Naive thymus-derived CD4-positive, alpha-beta T cell (primary cell): ENCODE data around the gene MFAP1. TPM values are rescaled to one million over a fixed set of nuclear protein-coding genes. Genes with fewer than 3 reads are reported as not detected.
"Not testable (repeated sequence)": the region's sequence is repeated elsewhere in the genome, so short reads cannot be mapped to it uniquely, and the experiment has no call there.

Experiments used
- ATAC-seq: fragments of 150-1000 bp; cut with Tn5 transposase; 2 replicates; pipeline ENCODE4 v1.10.0; 2021; ENCODE audit warnings: mild to moderate bottlenecking, moderate library complexity
- CTCF ChIA-PET: fragments of 350-600 bp; sonication (Branson Sonifier 250); formaldehyde crosslinking; loops from one replicate; lab custom pipeline; 2021; ENCODE audit warnings: antibody characterized with exemption; lab: Charles Lee
- POLR2A ChIA-PET: fragments of 350-600 bp; sonication (Branson Sonifier 250); formaldehyde crosslinking; loops from one replicate; lab custom pipeline; 2021; ENCODE audit warnings: antibody characterized with exemption, inconsistent platforms; lab: Charles Lee
- DNase-seq, 9 donors: peaks; one replicate each; pipeline versions ENCODE4 v3.0.0 to v3.0.0-alpha.2; 2020 to 2022; ENCODE audit warnings: mixed read lengths in 1 of 9
- H3K27ac ChIP-seq: one replicate; pipeline ENCODE4 v1.7.0; 2013; ENCODE audit warnings: mild to moderate bottlenecking, low read depth, low read length, moderate library complexity
- H3K27me3 ChIP-seq, 2 donors: one replicate each; pipeline ENCODE4 v1.7.0; 2013; ENCODE audit warnings: low read length in 2 of 2, mild to moderate bottlenecking in 2 of 2, moderate library complexity in 2 of 2; ENCODE audit not compliant: control insufficient read depth in 2 of 2, insufficient read depth in 2 of 2
- H3K36me3 ChIP-seq, 3 experiments: 1 replicate in 2 of 3; 2 replicates in 1 of 3; pipeline ENCODE4 v1.7.0; 2013; ENCODE audit warnings: low read length in 3 of 3, mild to moderate bottlenecking in 3 of 3, moderate library complexity in 1 of 3; ENCODE audit not compliant: insufficient read depth in 3 of 3, control insufficient read depth in 2 of 3
- H3K4me1 ChIP-seq, 2 donors: one replicate each; pipeline ENCODE4 v1.7.0; 2013; ENCODE audit warnings: low read length in 2 of 2, mild to moderate bottlenecking in 2 of 2, moderate library complexity in 1 of 2; ENCODE audit not compliant: control insufficient read depth in 2 of 2, insufficient read depth in 2 of 2
- H3K4me3 ChIP-seq: 2 replicates; pipeline ENCODE4 v1.7.0; 2013; ENCODE audit warnings: mild to moderate bottlenecking, low read length
- H3K9me3 ChIP-seq, 3 experiments: 1 replicate in 2 of 3; 2 replicates in 1 of 3; pipeline ENCODE4 v1.7.0; 2013; ENCODE audit warnings: low read length in 3 of 3; ENCODE audit not compliant: control insufficient read depth in 2 of 3
- H3K27ac Mint-ChIP-seq, 9 donors: one replicate each; pipeline ENCODE4 v1.8.0; 2020 to 2022; ENCODE audit warnings: mixed read lengths in 9 of 9, mild to moderate bottlenecking in 8 of 9, moderate library complexity in 5 of 9, inconsistent platforms in 2 of 9
- H3K27me3 Mint-ChIP-seq, 5 donors: one replicate each; pipeline ENCODE4 v1.8.0; 2021 to 2022; ENCODE audit warnings: mixed read lengths in 5 of 5, mild to moderate bottlenecking in 1 of 5
- H3K36me3 Mint-ChIP-seq, 5 donors: one replicate each; pipeline ENCODE4 v1.8.0; 2020 to 2022; ENCODE audit warnings: mixed read lengths in 5 of 5, mild to moderate bottlenecking in 3 of 5, inconsistent platforms in 1 of 5
- H3K4me1 Mint-ChIP-seq, 7 donors: one replicate each; pipeline ENCODE4 v1.8.0; 2020 to 2022; ENCODE audit warnings: mixed read lengths in 7 of 7, mild to moderate bottlenecking in 3 of 7, inconsistent platforms in 1 of 7
- H3K4me3 Mint-ChIP-seq, 10 donors: one replicate each; pipeline ENCODE4 v1.8.0; 2020 to 2022; ENCODE audit warnings: mild to moderate bottlenecking in 10 of 10, mixed read lengths in 10 of 10, moderate library complexity in 6 of 10, inconsistent platforms in 2 of 10
- H3K9me3 Mint-ChIP-seq, 11 donors: one replicate each; pipeline ENCODE4 v1.8.0; 2020 to 2022; ENCODE audit warnings: mixed read lengths in 11 of 11, mild to moderate bottlenecking in 4 of 11, inconsistent platforms in 1 of 11, moderate library complexity in 1 of 11
- intact Hi-C, 2 donors: fragments of 100-400 bp; cut with micrococcal nuclease; formaldehyde crosslinking; loops; one replicate each; pipeline ENCODE4 v1.15.1; 2023
- polyA plus RNA-seq, 2 donors: library from polyadenylated mRNA; unstranded; fragments of 300-500 nt; fragmentation: Illumina TruSeq; gene quantifications; one replicate each; pipeline ENCODE4 v1.2.3, GENCODE V29; 2021
- total RNA-seq, 6 experiments: library from RNA in 5 of 6; stranded (reverse) in 5 of 6; gene quantifications; 1 replicate in 5 of 6; 2 replicates in 1 of 6; pipeline ENCODE4 v1.2.3 and lab custom pipeline; 2021 to 2026

MFAP1 gene
- total and polyA plus RNA-seq, 7 experiments from 2014 or later: 8.1 to 37.3 (median 21.8) TPM

GRCh38 chr15:43802676-43803075, 21.8 kb downstream of the MFAP1 start:
- DNase-seq, H3K9me3 ChIP-seq, CTCF ChIA-PET, H3K27me3 Mint-ChIP-seq, H3K4me3 Mint-ChIP-seq, H3K9me3 Mint-ChIP-seq, H3K27ac ChIP-seq, intact Hi-C loops, H3K4me3 ChIP-seq, ATAC-seq, H3K27me3 ChIP-seq: not testable (repeated sequence)
- POLR2A ChIA-PET: interaction anchor here (2.0 kb wide), 1 partner anchor 22 kb away, joined by 5 read pairs; the partner anchor contains the start of gene MFAP1
- H3K36me3 Mint-ChIP-seq: peaks cover 16 to 50% (median 46%) of the 10 kb centered on the region in 5 donors
- H3K4me1 ChIP-seq: peaks cover 14 to 15% of the 10 kb centered on the region in 2 donors
- H3K36me3 ChIP-seq: peaks cover 2 to 66% (median 15%) of the 10 kb centered on the region in 3 experiments
- peak overlapping the region in 1 of 9 donors; percentile 33 for H3K27ac Mint-ChIP-seq
- H3K4me1 Mint-ChIP-seq: peaks cover 19 to 40% (median 36%) of the 10 kb centered on the region in 7 donors

GRCh38 chr15:43800286-43801141, 24.0 kb downstream of the MFAP1 start, which contains the start of gene HYPK:
Gene HYPK (plus strand): TSS chr15:43800599. CDS start chr15:43800623, 24 bp downstream.
- Histone ChIP-seq H3K4me3 (peak within 1 kb of the TSS; percentile 98), H3K27me3 (no peaks in the 10 kb centered on the region), H3K4me1 (peaks cover 14 to 15% of the 10 kb centered on the region in 2 donors), H3K27ac (peak within 1 kb of the TSS; percentile 85), H3K9me3 (no peaks in the 10 kb centered on the region), H3K36me3 (peaks cover 8 to 65% (median 9%) of the 10 kb centered on the region in 3 experiments)
- H3K27me3 Mint-ChIP-seq: no peaks in the 10 kb centered on the region
- H3K4me1 Mint-ChIP-seq: peaks cover 21 to 54% (median 49%) of the 10 kb centered on the region in 7 donors
- intact Hi-C loops: loop anchor here (1.0 to 2.0 kb wide), 8 partner anchors 8 to 290 kb away; partner anchors contain the start of genes MFAP1 (in 2 of the 2), SERF2 (in 2 of the 2), ELL3 (in 1 of the 2) and PDIA3 (in 1 of the 2)
- DNase-seq (peak; percentile 77 to 95 (median 91)), ATAC-seq (peak; percentile 99)
- peak within 1 kb of the TSS; percentile 94 to 100 (median 97) for H3K27ac Mint-ChIP-seq
- CTCF ChIA-PET: interaction anchor here (0.9 to 1.7 kb wide), 2 partner anchors 24 kb away, joined by 4 to 6 read pairs; partner anchors contain the start of genes ELL3 and MFAP1
- peak within 1 kb of the TSS; percentile 89 to 100 (median 99) for H3K4me3 Mint-ChIP-seq
- H3K36me3 Mint-ChIP-seq: peaks cover 12 to 46% (median 44%) of the 10 kb centered on the region in 5 donors
- POLR2A ChIA-PET: interaction anchor here (0.7 to 2.5 kb wide), 12 partner anchors 9 to 54 kb away, joined by 3 to 29 read pairs (median 7); partner anchors contain the start of genes ELL3, MFAP1, PDIA3 and SERF2
- no peaks in the 10 kb centered on the region for H3K9me3 Mint-ChIP-seq

GRCh38 chr15:43799945-43800285, 24.6 kb downstream of the MFAP1 start, which contains the start of gene SERINC4:
Gene SERINC4 (minus strand): TSS chr15:43800220. CDS start chr15:43799986, 234 bp downstream.
- Mint-ChIP-seq H3K27ac (peak within 1 kb of the TSS; percentile 94 to 100 (median 97)), H3K9me3 (no peaks in the 10 kb centered on the region), H3K36me3 (peaks cover 12 to 47% (median 45%) of the 10 kb centered on the region in 5 donors), H3K4me1 (peaks cover 27 to 60% (median 55%) of the 10 kb centered on the region in 7 donors), H3K27me3 (no peaks in the 10 kb centered on the region), H3K4me3 (peak within 1 kb of the TSS; percentile 89 to 100 (median 99))
- intact Hi-C loops: loop anchor here (1.0 to 10.0 kb wide), 9 partner anchors 8 to 1305 kb away; partner anchors contain the start of genes MFAP1 (in 2 of the 2), SERF2 (in 2 of the 2), ELL3 (in 1 of the 2) and PDIA3 (in 1 of the 2)
- peaks cover 9 to 65% (median 12%) of the 10 kb centered on the region in 3 experiments for H3K36me3 ChIP-seq
- H3K4me3 ChIP-seq: peak within 1 kb of the TSS; percentile 98
- H3K27ac ChIP-seq: peak within 1 kb of the TSS; percentile 85
- peaks cover 15 to 19% of the 10 kb centered on the region in 2 donors for H3K4me1 ChIP-seq
- no peak for DNase-seq
- no peaks in the 10 kb centered on the region for H3K27me3 ChIP-seq
- ChIA-PET POLR2A (interaction anchor here (1.0 to 2.5 kb wide), 10 partner anchors 9 to 53 kb away, joined by 3 to 29 read pairs (median 10); partner anchors contain the start of genes ELL3, MFAP1, PDIA3 and SERF2), CTCF (interaction anchor here (1.7 kb wide), 1 partner anchor 23 kb away, joined by 6 read pairs; the partner anchor contains the start of gene ELL3)
- H3K9me3 ChIP-seq: no peaks in the 10 kb centered on the region
- no peak for ATAC-seq

GRCh38 chr15:43799209-43799944, 25.1 kb downstream of the MFAP1 start:
- Mint-ChIP-seq H3K27me3 (no peaks in the 10 kb centered on the region), H3K4me1 (peaks cover 32 to 65% (median 60%) of the 10 kb centered on the region in 7 donors), H3K4me3 (peak overlapping the region in 9 of 10 donors; percentile 9 to 100 (median 48)), H3K9me3 (no peaks in the 10 kb centered on the region), H3K36me3 (peaks cover 12 to 52% (median 51%) of the 10 kb centered on the region in 5 donors), H3K27ac (peak overlapping the region; percentile 72 to 100 (median 95))
- Histone ChIP-seq H3K36me3 (peaks cover 9 to 65% (median 17%) of the 10 kb centered on the region in 3 experiments), H3K4me3 (no peak overlapping the region), H3K27ac (peak overlapping the region; percentile 85), H3K9me3 (no peaks in the 10 kb centered on the region), H3K27me3 (no peaks in the 10 kb centered on the region), H3K4me1 (peaks cover 15 to 25% of the 10 kb centered on the region in 2 donors)
- intact Hi-C loops: loop anchor here in 1 of 2 donors (10.0 kb wide), 1 partner anchor 1305 kb away; the partner anchor contains the start of genes SNAP23 and ZNF106
- ATAC-seq (no peak), DNase-seq (no peak)
- ChIA-PET CTCF (interaction anchor here (1.7 kb wide), 1 partner anchor 23 kb away, joined by 6 read pairs; the partner anchor contains the start of gene ELL3), POLR2A (interaction anchor here (1.3 to 2.5 kb wide), 6 partner anchors 8 to 53 kb away, joined by 5 to 29 read pairs (median 17); partner anchors contain the start of genes ELL3, MFAP1, PDIA3 and SERF2)

- Histone ChIP-seq H3K27me3 (no peaks in the 10 kb centered on the region), H3K36me3 (peaks cover 9 to 69% (median 17%) of the 10 kb centered on the region in 3 experiments), H3K27ac (no peak overlapping the region), H3K4me3 (no peak overlapping the region), H3K9me3 (no peaks in the 10 kb centered on the region), H3K4me1 (peaks cover 24 to 35% of the 10 kb centered on the region in 2 donors)
- POLR2A ChIA-PET: interaction anchor here (0.7 to 2.2 kb wide), 7 partner anchors 8 to 1839 kb away, joined by 3 to 13 read pairs (median 5); partner anchors contain the start of genes ELL3 and MFAP1
- Mint-ChIP-seq H3K27me3 (peaks cover 0 to 2% (median 0%) of the 10 kb centered on the region in 5 donors), H3K9me3 (no peaks in the 10 kb centered on the region), H3K4me3 (peak overlapping the region in 2 of 10 donors; percentile 6 to 39), H3K4me1 (peaks cover 52 to 85% (median 78%) of the 10 kb centered on the region in 7 donors), H3K27ac (peak overlapping the region in 7 of 9 donors; percentile 37 to 98 (median 74)), H3K36me3 (peaks cover 18 to 62% (median 52%) of the 10 kb centered on the region in 5 donors)
- intact Hi-C loops: loop anchor here in 1 of 2 donors (10.0 kb wide), 1 partner anchor 1302 kb away; the partner anchor contains the start of genes SNAP23 and ZNF106
- DNase-seq (no peak), ATAC-seq (no peak)
- CTCF ChIA-PET: interaction anchor here (0.6 kb wide), 1 partner anchor 1468 kb away, joined by 6 read pairs; no protein-coding TSS in a partner anchor
These were observed 27.9 kb downstream of the MFAP1 start for GRCh38 chr15:43796566-43796965.
